ENCODE data around the gene RNPEPL1. TPM values are rescaled to one million over a fixed set of nuclear protein-coding genes. Genes with fewer than 3 reads are reported as not detected.

RNPEPL1 gene
- total and polyA plus RNA-seq, 7 donors = 23.1 to 136 (median 64.3) TPM

- no peaks in the 10 kb centered on the region for H3K4me1 ChIP-seq
- no peak for TF ChIP-seq POLR2AphosphoS5 (IDR thresholded peaks at IDR 0.05)
- no peak for TF ChIP-seq EP300 (IDR thresholded peaks at IDR 0.05)
- TF ChIP-seq POLR2A (IDR thresholded peaks at IDR 0.05) = no peak
- no peak for TF ChIP-seq CTCF (IDR thresholded peaks at IDR 0.05)
- peaks cover 0 to 8% (median 5%) of the 10 kb centered on the region in 4 donors for H3K9me3 ChIP-seq
- no peak for DNase-seq
- no peak overlapping the region for H3K4me3 ChIP-seq
- intact Hi-C loops (cut with DNase I) = no loop called here
- 96 to 98% methylated on average over 16 of the region's 16 CpGs for WGBS, 2 donors
- no peak overlapping the region for H3K27ac ChIP-seq
- peaks cover 0 to 17% (median 0%) of the 10 kb centered on the region in 4 donors for H3K36me3 ChIP-seq
- H3K27me3 ChIP-seq = no peaks in the 10 kb centered on the region
These were observed 38.8 kb upstream of the RNPEPL1 start for GRCh38 chr2:240529344-240529999.

GRCh38 chr2:240530181-240530580 lies 38.1 kb upstream of the RNPEPL1 start:
- no peak for TF ChIP-seq POLR2A (IDR thresholded peaks at IDR 0.05)
- no peak for TF ChIP-seq POLR2AphosphoS5 (IDR thresholded peaks at IDR 0.05)
- TF ChIP-seq EP300 (IDR thresholded peaks at IDR 0.05) = no peak
- TF ChIP-seq CTCF (IDR thresholded peaks at IDR 0.05) = no peak
- H3K36me3 ChIP-seq = peaks cover 0 to 12% (median 0%) of the 10 kb centered on the region in 4 donors
- intact Hi-C loops (cut with DNase I) = no loop called here
- no peak for DNase-seq
- no peaks in the 10 kb centered on the region for H3K4me1 ChIP-seq
- H3K9me3 ChIP-seq = peaks cover 0 to 6% (median 5%) of the 10 kb centered on the region in 4 donors
- WGBS, 2 donors = 96 to 97% methylated on average over 7 of the region's 7 CpGs
- H3K27me3 ChIP-seq = no peaks in the 10 kb centered on the region
- no peak overlapping the region for H3K27ac ChIP-seq
- no peak overlapping the region for H3K4me3 ChIP-seq

- 98% methylated on average over 5 of the region's 5 CpGs for whole genome bisulfite sequencing, 2 donors
- Histone ChIP-seq H3K36me3 (peaks cover 0 to 7% (median 0%) of the 10 kb centered on the region in 4 donors), H3K27me3 (no peaks in the 10 kb centered on the region), H3K27ac (no peak overlapping the region), H3K9me3 (peaks cover 0 to 6% (median 4%) of the 10 kb centered on the region in 4 donors), H3K4me3 (no peak overlapping the region), H3K4me1 (no peaks in the 10 kb centered on the region)
- TF ChIP-seq EP300 (IDR thresholded peaks at IDR 0.05) (no peak), POLR2AphosphoS5 (IDR thresholded peaks at IDR 0.05) (no peak), POLR2A (IDR thresholded peaks at IDR 0.05) (no peak), CTCF (IDR thresholded peaks at IDR 0.05) (no peak)
- no peak for DNase-seq
- intact Hi-C loops (cut with DNase I) = no loop called here
These were observed 37.2 kb upstream of the RNPEPL1 start for GRCh38 chr2:240531038-240531437.

- no peak overlapping the region for H3K4me3 ChIP-seq
- TF ChIP-seq CTCF (IDR thresholded peaks at IDR 0.05) (no peak), POLR2AphosphoS5 (IDR thresholded peaks at IDR 0.05) (no peak), EP300 (IDR thresholded peaks at IDR 0.05) (no peak), POLR2A (IDR thresholded peaks at IDR 0.05) (no peak)
- intact Hi-C loops (cut with DNase I) = no loop called here
- H3K36me3 ChIP-seq = peaks cover 0 to 7% (median 0%) of the 10 kb centered on the region in 4 donors
- no peak overlapping the region for H3K27ac ChIP-seq
- H3K4me1 ChIP-seq = no peaks in the 10 kb centered on the region
- no peaks in the 10 kb centered on the region for H3K27me3 ChIP-seq
- peaks cover 0 to 6% (median 4%) of the 10 kb centered on the region in 4 donors for H3K9me3 ChIP-seq
- 93 to 100% methylated on average over 1 of the region's 1 CpG for WGBS, 2 donors
- DNase-seq = no peak
These were observed 36.1 kb upstream of the RNPEPL1 start for GRCh38 chr2:240532031-240532775.

Measured in sigmoid colon (tissue), 7 donors.